ENCODE measurements around the gene SRP9.
"Not testable (repeated sequence)": the region's sequence is repeated elsewhere in the genome, so short reads cannot be mapped to it uniquely, and the experiment has no call there.

SRP9 gene

GRCh38 chr1:225812488-225813213, 35.0 kb downstream of the SRP9 start:
- Histone ChIP-seq H3K4me3 (ENCODE audit: low read length) (no peak overlapping the region), H3K36me3 (ENCODE audit: insufficient read depth, low read length) (no peaks in the 10 kb centered on the region), H3K4me1 (ENCODE audit: control insufficient read depth, insufficient read depth, low read length) (peaks cover 39% of the 10 kb centered on the region)

DNA sequence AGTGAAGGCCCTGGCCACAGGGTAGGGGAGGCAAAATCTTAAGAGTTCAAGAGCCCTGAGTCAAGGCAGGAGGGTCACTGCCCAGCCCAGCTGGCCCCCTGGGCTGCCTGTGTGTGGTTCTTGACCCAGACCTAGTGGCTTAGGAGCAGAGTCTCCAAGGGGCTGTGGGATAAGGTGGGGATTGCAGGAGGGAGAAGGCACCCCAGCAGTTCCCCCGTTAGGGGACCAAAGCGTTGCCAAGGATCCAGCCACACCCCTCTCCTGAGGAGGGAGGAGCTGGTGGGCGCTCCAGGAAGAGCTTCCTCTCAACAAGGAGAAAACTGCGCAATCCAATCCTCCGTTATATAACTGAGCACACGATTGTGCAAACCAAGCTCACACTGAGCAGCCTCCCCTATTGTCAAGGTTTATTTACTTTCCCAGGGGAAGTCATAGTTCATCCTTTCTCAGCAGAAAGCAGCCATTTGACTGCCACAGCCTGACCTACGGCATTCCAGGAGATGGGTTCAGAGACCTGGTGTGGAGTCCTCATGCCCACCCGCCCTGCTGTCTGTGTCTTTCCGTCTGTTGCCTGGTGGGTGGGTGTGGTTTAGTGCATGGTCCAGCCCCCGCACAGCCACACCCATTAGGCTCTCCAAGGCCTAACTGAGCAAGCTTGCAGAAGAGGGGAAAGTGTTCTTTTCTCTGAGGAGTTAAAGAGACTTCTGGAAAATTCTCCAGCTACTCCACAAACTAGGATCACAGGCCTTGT, 35.8 kb downstream of the SRP9 start:
- Histone ChIP-seq H3K36me3 (ENCODE audit: insufficient read depth, low read length) (no peaks in the 10 kb centered on the region), H3K4me2 (ENCODE audit: low read length) (no peak overlapping the region), H3K9ac (ENCODE audit: low read depth, low read length) (no peak overlapping the region), H3K4me3 (ENCODE audit: low read length) (no peak overlapping the region), H3K9me3 (replicated peaks; ENCODE audit: low read length) (no peaks in the 10 kb centered on the region), H3K4me1 (ENCODE audit: control insufficient read depth, insufficient read depth, low read length) (peaks cover 46% of the 10 kb centered on the region), H3K27me3 (ENCODE audit: control insufficient read depth, insufficient read depth, low read length) (no peaks in the 10 kb centered on the region)

More at GRCh38 chr1:225812488-225813213, 35.0 kb downstream of the SRP9 start:
- no peak overlapping the region for H3K9ac ChIP-seq (ENCODE audit: low read depth, low read length)
- no peaks in the 10 kb centered on the region for H3K27me3 ChIP-seq (ENCODE audit: control insufficient read depth, insufficient read depth, low read length)
- H3K4me2 ChIP-seq (ENCODE audit: low read length) = no peak overlapping the region
- no peaks in the 10 kb centered on the region for H3K9me3 ChIP-seq (replicated peaks; ENCODE audit: low read length)

- no peaks in the 10 kb centered on the region for H3K36me3 ChIP-seq (ENCODE audit: insufficient read depth, low read length)
- H3K9ac ChIP-seq (ENCODE audit: low read depth, low read length) = no peak overlapping the region
- H3K4me2 ChIP-seq (ENCODE audit: low read length) = no peak overlapping the region
- H3K4me1 ChIP-seq (ENCODE audit: control insufficient read depth, insufficient read depth, low read length) = peaks cover 44% of the 10 kb centered on the region
- H3K4me3 ChIP-seq (ENCODE audit: low read length) = no peak overlapping the region
- H3K27me3 ChIP-seq (ENCODE audit: control insufficient read depth, insufficient read depth, low read length) = no peaks in the 10 kb centered on the region
- H3K9me3 ChIP-seq (replicated peaks; ENCODE audit: low read length) = no peaks in the 10 kb centered on the region
Measured at GRCh38 chr1:225814381-225814780, 36.8 kb downstream of the SRP9 start.

DNA sequence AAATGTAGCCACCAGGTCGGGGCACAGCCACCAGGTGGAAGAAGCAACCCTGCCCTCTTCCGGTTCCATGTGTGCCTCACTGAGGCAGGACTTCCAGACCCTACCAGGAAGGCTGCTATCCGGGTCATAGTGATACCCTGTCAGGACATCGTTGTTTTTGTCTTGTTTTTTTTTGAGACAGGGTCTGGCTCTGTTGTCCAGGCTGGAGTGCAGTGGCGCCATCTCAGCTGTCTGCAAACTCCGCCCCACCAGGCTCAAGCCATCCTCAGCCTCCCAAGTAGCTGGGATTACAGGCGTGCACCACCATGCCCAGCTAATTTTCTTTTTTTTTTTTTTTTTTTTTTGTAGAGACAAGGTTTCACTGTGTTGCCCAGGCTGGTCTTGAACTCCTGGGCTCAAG, 37.5 kb downstream of the SRP9 start:
- H3K9me3 ChIP-seq (replicated peaks; ENCODE audit: low read length); H3K27me3 ChIP-seq (ENCODE audit: control insufficient read depth, insufficient read depth, low read length); H3K4me2 ChIP-seq (ENCODE audit: low read length); H3K36me3 ChIP-seq (ENCODE audit: insufficient read depth, low read length); H3K9ac ChIP-seq (ENCODE audit: low read depth, low read length); H3K4me3 ChIP-seq (ENCODE audit: low read length): not testable (repeated sequence)
- peaks cover 40% of the 10 kb centered on the region for H3K4me1 ChIP-seq (ENCODE audit: control insufficient read depth, insufficient read depth, low read length)

GRCh38 chr1:225815526-225816178, 38.0 kb downstream of the SRP9 start:
- no peaks in the 10 kb centered on the region for H3K27me3 ChIP-seq (ENCODE audit: control insufficient read depth, insufficient read depth, low read length)
- H3K9ac ChIP-seq (ENCODE audit: low read depth, low read length) = no peak overlapping the region

DNA sequence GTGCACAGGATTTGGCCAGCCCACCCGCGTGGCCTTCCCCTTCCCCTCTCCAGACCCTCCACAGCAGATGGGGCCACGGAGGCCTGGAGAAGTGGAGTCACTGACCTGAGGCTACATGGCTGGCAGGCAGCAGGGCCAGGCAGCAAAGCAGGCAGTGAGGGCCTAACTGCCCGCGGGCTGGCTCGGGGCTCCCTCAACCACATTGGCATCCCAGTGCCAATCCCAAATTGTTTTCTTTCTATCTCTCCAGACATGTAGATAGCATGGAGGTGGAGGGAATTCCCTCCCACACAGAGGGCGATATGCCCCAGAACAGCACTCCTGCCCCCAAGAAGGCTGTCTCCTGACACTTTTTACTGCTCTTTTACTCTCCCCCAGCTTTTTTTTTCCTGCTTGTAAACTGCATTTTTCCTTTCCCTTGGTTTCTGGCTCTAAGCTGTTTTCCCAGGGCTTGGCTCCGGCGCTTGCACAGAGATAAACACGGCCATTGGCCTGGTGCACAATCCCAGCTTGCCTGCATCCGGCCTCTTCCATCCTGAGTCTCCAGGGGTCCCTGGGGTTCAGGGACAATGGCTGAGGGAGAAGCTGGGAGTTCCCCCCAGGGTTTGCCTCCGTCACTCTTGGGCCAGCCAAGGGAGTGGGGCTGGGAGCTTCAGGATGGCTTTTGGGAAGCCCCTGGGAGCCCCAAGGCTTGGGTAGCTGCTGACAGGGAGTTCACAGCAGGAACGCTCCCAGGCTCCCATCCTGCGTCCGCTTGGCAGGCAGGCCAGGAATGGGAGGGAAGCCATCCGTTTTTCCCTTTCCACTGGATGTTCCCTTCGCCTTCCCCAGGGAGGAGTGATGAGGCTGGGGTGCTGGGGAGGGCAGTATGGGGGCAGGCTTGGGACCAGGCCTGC, 39.3 kb downstream of the SRP9 start:
- Histone ChIP-seq H3K27me3 (ENCODE audit: control insufficient read depth, insufficient read depth, low read length) (no peaks in the 10 kb centered on the region), H3K4me1 (ENCODE audit: control insufficient read depth, insufficient read depth, low read length) (peaks cover 32% of the 10 kb centered on the region), H3K4me2 (ENCODE audit: low read length) (peak overlapping the region; percentile 17), H3K36me3 (ENCODE audit: insufficient read depth, low read length) (no peaks in the 10 kb centered on the region), H3K4me3 (ENCODE audit: low read length) (peak overlapping the region; percentile 18), H3K9me3 (replicated peaks; ENCODE audit: low read length) (no peaks in the 10 kb centered on the region), H3K9ac (ENCODE audit: low read depth, low read length) (peak overlapping the region; percentile 82)

More at GRCh38 chr1:225815526-225816178, 38.0 kb downstream of the SRP9 start:
- no peaks in the 10 kb centered on the region for H3K9me3 ChIP-seq (replicated peaks; ENCODE audit: low read length)
- H3K4me2 ChIP-seq (ENCODE audit: low read length) = no peak overlapping the region
- H3K4me3 ChIP-seq (ENCODE audit: low read length) = no peak overlapping the region
- peaks cover 40% of the 10 kb centered on the region for H3K4me1 ChIP-seq (ENCODE audit: control insufficient read depth, insufficient read depth, low read length)
- H3K36me3 ChIP-seq (ENCODE audit: insufficient read depth, low read length) = no peaks in the 10 kb centered on the region

DNA sequence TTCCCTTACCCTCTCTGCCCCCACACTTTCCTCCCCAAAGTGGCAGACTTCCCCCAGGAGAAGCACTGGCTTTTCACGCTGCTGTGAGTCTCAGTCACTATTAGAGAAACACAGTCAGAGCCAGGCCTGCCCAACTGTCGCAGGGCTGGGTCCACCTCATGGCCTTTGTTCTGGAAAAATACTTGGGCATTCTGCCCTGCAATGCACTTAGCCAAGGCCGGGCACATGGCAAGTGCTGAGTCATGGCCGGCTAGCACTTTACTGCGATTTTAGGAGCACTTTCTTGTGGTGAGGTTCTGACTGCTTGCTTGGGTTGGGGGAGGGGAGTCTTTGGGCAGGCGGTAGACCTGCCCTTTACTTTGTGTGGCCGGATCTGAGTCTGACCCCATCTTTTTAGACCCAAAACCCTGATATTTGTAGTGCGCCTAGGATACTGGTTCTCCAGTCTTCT, 40.0 kb downstream of the SRP9 start:
- H3K4me2 ChIP-seq (ENCODE audit: low read length) = peak overlapping the region; percentile 17
- H3K9me3 ChIP-seq (replicated peaks; ENCODE audit: low read length) = no peaks in the 10 kb centered on the region
- H3K36me3 ChIP-seq (ENCODE audit: insufficient read depth, low read length) = no peaks in the 10 kb centered on the region
- H3K4me1 ChIP-seq (ENCODE audit: control insufficient read depth, insufficient read depth, low read length) = peaks cover 32% of the 10 kb centered on the region
- peak overlapping the region; percentile 18 for H3K4me3 ChIP-seq (ENCODE audit: low read length)
- H3K27me3 ChIP-seq (ENCODE audit: control insufficient read depth, insufficient read depth, low read length) = no peaks in the 10 kb centered on the region
- H3K9ac ChIP-seq (ENCODE audit: low read depth, low read length) = peak overlapping the region; percentile 82

DNA sequence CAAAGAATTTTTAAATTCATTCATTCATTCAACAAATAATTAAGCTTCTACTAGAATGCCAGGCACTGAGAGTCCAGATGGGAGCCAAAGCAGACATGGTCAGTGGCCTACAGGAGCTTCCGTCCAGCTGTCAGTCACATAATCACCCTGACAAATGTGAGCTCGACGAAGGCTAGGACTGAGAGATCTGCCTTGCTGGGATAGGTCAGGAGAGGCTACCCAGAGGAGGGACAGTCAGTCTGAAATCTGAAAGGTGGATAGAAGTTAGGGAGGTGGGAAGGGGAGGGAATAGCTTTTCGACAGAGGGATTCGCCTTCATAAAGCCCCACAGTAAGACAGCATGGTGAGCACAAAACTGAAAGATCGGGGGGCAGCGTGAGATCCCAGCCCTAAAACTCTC, 40.6 kb downstream of the SRP9 start:
- H3K4me3 ChIP-seq (ENCODE audit: low read length) = no peak overlapping the region
- no peaks in the 10 kb centered on the region for H3K27me3 ChIP-seq (ENCODE audit: control insufficient read depth, insufficient read depth, low read length)
- H3K9me3 ChIP-seq (replicated peaks; ENCODE audit: low read length) = no peaks in the 10 kb centered on the region
- no peaks in the 10 kb centered on the region for H3K36me3 ChIP-seq (ENCODE audit: insufficient read depth, low read length)
- H3K4me2 ChIP-seq (ENCODE audit: low read length) = no peak overlapping the region
- peak overlapping the region; percentile 82 for H3K9ac ChIP-seq (ENCODE audit: low read depth, low read length)
- peaks cover 29% of the 10 kb centered on the region for H3K4me1 ChIP-seq (ENCODE audit: control insufficient read depth, insufficient read depth, low read length)

DNA sequence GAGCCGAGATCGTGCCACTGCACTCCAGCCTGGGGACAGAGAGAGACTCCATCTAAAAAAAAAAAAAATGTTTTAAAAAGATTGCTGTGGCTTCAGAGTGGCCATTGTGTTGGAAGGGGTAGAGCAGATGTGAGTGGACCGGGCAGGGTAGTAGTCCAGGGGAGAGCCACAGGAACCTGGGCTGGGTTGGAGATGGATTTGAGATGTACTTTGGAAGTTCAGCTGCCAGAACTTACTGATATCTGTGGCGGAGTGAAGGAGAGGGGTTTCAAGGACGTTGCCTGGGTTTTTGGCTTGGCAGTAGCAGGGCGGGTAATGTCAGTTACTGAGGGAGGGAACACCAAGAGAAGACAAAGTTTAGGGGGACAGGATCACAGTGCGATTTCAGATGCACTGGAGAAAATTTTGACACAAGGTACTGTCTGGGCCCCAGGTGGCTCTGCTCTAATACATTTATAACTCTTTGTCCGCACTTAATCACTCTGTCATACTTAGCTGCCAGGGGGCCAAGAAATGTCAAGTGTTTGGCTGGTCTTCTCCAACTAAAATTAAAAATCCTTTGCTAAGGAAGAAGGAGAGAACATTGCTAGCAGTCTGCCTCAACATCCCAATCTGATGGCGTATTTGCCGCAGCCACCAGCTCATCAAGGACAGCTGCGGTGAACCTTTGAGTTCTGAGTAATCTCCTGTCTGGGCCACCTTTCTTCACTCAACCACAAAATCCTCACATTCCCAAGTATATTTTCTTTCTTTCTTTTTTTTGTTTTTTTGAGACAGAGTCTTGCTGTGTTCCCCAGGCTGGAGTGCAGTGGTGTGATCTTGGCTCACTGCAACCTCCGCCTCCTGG, 41.9 kb downstream of the SRP9 start:
- Histone ChIP-seq H3K4me2 (ENCODE audit: low read length) (no peak overlapping the region), H3K4me1 (ENCODE audit: control insufficient read depth, insufficient read depth, low read length) (peaks cover 22% of the 10 kb centered on the region), H3K36me3 (ENCODE audit: insufficient read depth, low read length) (no peaks in the 10 kb centered on the region), H3K9me3 (replicated peaks; ENCODE audit: low read length) (no peaks in the 10 kb centered on the region), H3K27me3 (ENCODE audit: control insufficient read depth, insufficient read depth, low read length) (no peaks in the 10 kb centered on the region), H3K4me3 (ENCODE audit: low read length) (no peak overlapping the region), H3K9ac (ENCODE audit: low read depth, low read length) (no peak overlapping the region)

- no peaks in the 10 kb centered on the region for H3K9me3 ChIP-seq (replicated peaks; ENCODE audit: low read length)
- no peaks in the 10 kb centered on the region for H3K27me3 ChIP-seq (ENCODE audit: control insufficient read depth, insufficient read depth, low read length)
- no peak overlapping the region for H3K4me2 ChIP-seq (ENCODE audit: low read length)
- peaks cover 22% of the 10 kb centered on the region for H3K4me1 ChIP-seq (ENCODE audit: control insufficient read depth, insufficient read depth, low read length)
- H3K36me3 ChIP-seq (ENCODE audit: insufficient read depth, low read length) = no peaks in the 10 kb centered on the region
- H3K9ac ChIP-seq (ENCODE audit: low read depth, low read length) = no peak overlapping the region
- H3K4me3 ChIP-seq (ENCODE audit: low read length) = no peak overlapping the region
Measured at GRCh38 chr1:225820522-225821120, 43.0 kb downstream of the SRP9 start.

Data from skeletal muscle satellite cell (primary cell).